DND-41 (cell line): ENCODE measurements around the gene TTC23.

Experiments used
- CTCF ChIP-seq: IDR thresholded peaks from 2 replicates; pipeline ENCODE4 v1.5.1; 2012; ENCODE audit warnings: borderline replicate concordance, low read length, moderate library complexity, mild to moderate bottlenecking; ENCODE audit not compliant: poor library complexity, severe bottlenecking; ENCODE audit errors: extremely low read depth
- EZH2 ChIP-seq: IDR thresholded peaks from 3 replicates; pipeline ENCODE4 v1.6.1; 2012; ENCODE audit warnings: borderline replicate concordance, low read depth, mild to moderate bottlenecking, moderate library complexity, low read length, inconsistent platforms; ENCODE audit not compliant: severe bottlenecking

DNA sequence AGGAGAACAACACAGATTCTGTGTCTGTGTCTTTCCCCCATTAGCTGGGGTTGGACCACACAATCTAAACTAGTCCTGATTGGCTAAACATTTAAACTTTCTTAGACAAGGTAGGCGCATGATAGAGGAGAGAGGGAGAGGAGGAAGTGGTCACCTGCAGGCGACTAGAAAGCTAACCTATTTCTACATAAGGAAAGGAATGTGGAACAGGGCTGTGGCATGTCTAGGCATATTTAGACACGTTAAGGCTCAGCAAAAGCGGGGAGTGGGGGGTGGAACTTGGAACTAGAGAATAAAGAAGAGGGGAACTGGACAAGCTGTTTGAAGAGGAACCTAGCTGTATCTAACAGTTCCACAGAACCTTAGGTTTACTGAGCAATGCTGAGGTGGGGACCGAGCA lies 14.7 kb upstream of the TTC23 start:
- TF ChIP-seq CTCF: no peak
- TF ChIP-seq EZH2: no peak
